DMS114 treated with DMSO at 0.1 percent for 48 hours (cell line): ENCODE data around the gene KCNMA1.

ENCODE experiments used
- DNase-seq: peaks from one replicate; lab custom pipeline; 2025; ENCODE audit not compliant: unreplicated experiment; lab: John Stamatoyannopoulos, UW

Gene KCNMA1

GRCh38 chr10:77034240-77034639, 603.4 kb downstream of the KCNMA1 start:
- no peak for DNase-seq

GRCh38 chr10:77032188-77032570, 605.4 kb downstream of the KCNMA1 start:
- DNase-seq = no peak

- no peak for DNase-seq
Measured at GRCh38 chr10:77031531-77032187, 605.9 kb downstream of the KCNMA1 start.

- no peak for DNase-seq
Measured at GRCh38 chr10:77030974-77031373, 606.6 kb downstream of the KCNMA1 start.

- no peak for DNase-seq
Measured at GRCh38 chr10:77029777-77030717, 607.6 kb downstream of the KCNMA1 start.

GRCh38 chr10:77028042-77028441, 609.6 kb downstream of the KCNMA1 start:
- DNase-seq = no peak

- no peak for DNase-seq
Measured at GRCh38 chr10:77027576-77027975, 610.0 kb downstream of the KCNMA1 start.

- no peak for DNase-seq
Measured at GRCh38 chr10:77027141-77027540, 610.5 kb downstream of the KCNMA1 start.

GRCh38 chr10:77026148-77026547, 611.5 kb downstream of the KCNMA1 start:
- no peak for DNase-seq

GRCh38 chr10:77024461-77024860, 613.1 kb downstream of the KCNMA1 start:
- no peak for DNase-seq

GRCh38 chr10:77023396-77023795, 614.2 kb downstream of the KCNMA1 start:
- DNase-seq = no peak

- DNase-seq = no peak
Measured at GRCh38 chr10:77022671-77023070, 614.9 kb downstream of the KCNMA1 start.

- no peak for DNase-seq
Measured at GRCh38 chr10:77021966-77022490, 615.6 kb downstream of the KCNMA1 start.

GRCh38 chr10:77020426-77021040, 617.1 kb downstream of the KCNMA1 start:
- no peak for DNase-seq

- DNase-seq = no peak
Measured at GRCh38 chr10:77016855-77017254, 620.8 kb downstream of the KCNMA1 start.

- DNase-seq = no peak
Measured at GRCh38 chr10:77016278-77016815, 621.3 kb downstream of the KCNMA1 start.

- no peak for DNase-seq
Measured at GRCh38 chr10:77015360-77015759, 622.2 kb downstream of the KCNMA1 start.

GRCh38 chr10:77012812-77013500, 624.7 kb downstream of the KCNMA1 start:
- DNase-seq = no peak

GRCh38 chr10:77011874-77012811, 625.5 kb downstream of the KCNMA1 start:
- no peak for DNase-seq

- DNase-seq = no peak
Measured at GRCh38 chr10:77010430-77010829, 627.2 kb downstream of the KCNMA1 start.
